NK-92 (cell line): Measurements from ENCODE around the gene SPINK9.

Experiments used
- DNase-seq: peaks from one replicate; lab custom pipeline; 2025; ENCODE audit not compliant: unreplicated experiment; lab: John Stamatoyannopoulos, UW

Gene SPINK9

GRCh38 chr5:148364343-148364742, 29.0 kb downstream of the SPINK9 start:
- DNase-seq: no peak

- DNase-seq: no peak
Observed at GRCh38 chr5:148368299-148368698, 32.9 kb downstream of the SPINK9 start.

GRCh38 chr5:148372166-148372725, 36.9 kb downstream of the SPINK9 start:
- DNase-seq: no peak

- DNase-seq: no peak
Observed at GRCh38 chr5:148372893-148373292, 37.5 kb downstream of the SPINK9 start.

GRCh38 chr5:148374690-148375360, 39.5 kb downstream of the SPINK9 start:
- no peak for DNase-seq

- DNase-seq: no peak
Observed at GRCh38 chr5:148376198-148376597, 40.8 kb downstream of the SPINK9 start.

GRCh38 chr5:148378670-148379069, 43.3 kb downstream of the SPINK9 start:
- DNase-seq: no peak

GRCh38 chr5:148379340-148379739, 44.0 kb downstream of the SPINK9 start:
- no peak for DNase-seq

- DNase-seq: no peak
Observed at GRCh38 chr5:148381906-148382305, 46.5 kb downstream of the SPINK9 start.

GRCh38 chr5:148382961-148383360, 47.6 kb downstream of the SPINK9 start:
- no peak for DNase-seq

GRCh38 chr5:148383564-148384379, 48.4 kb downstream of the SPINK9 start, which contains the start of gene FBXO38:
TSS of gene FBXO38 (plus strand) at chr5:148383958. CDS start at chr5:148394777, 10,819 bp downstream.
- peak; percentile 92 for DNase-seq

GRCh38 chr5:148384380-148384737, 49.0 kb downstream of the SPINK9 start:
- no peak for DNase-seq

GRCh38 chr5:148385094-148385493, 49.7 kb downstream of the SPINK9 start:
- no peak for DNase-seq

- DNase-seq: no peak
Observed at GRCh38 chr5:148386041-148386440, 50.7 kb downstream of the SPINK9 start.

- no peak for DNase-seq
Observed at GRCh38 chr5:148387325-148387724, 52.0 kb downstream of the SPINK9 start.

- DNase-seq: no peak
Observed at GRCh38 chr5:148388696-148389095, 53.3 kb downstream of the SPINK9 start.
